Measurements from ENCODE around the gene CCL16.

The CCL16 gene

GRCh38 chr17:35936063-35936462 lies 45.2 kb downstream of the CCL16 start:
- no peak for DNase-seq (ENCODE audit: low spot score)

- DNase-seq (ENCODE audit: low spot score), result peak; percentile 52
These were observed 46.5 kb downstream of the CCL16 start for GRCh38 chr17:35934760-35935159.

- no peak for DNase-seq (ENCODE audit: low spot score)
These were observed 48.7 kb downstream of the CCL16 start for GRCh38 chr17:35932586-35932985.

GRCh38 chr17:35931794-35932425 lies 49.4 kb downstream of the CCL16 start:
- no peak for DNase-seq (ENCODE audit: low spot score)

- peak; percentile 91 for DNase-seq (ENCODE audit: low spot score)
These were observed 50.9 kb downstream of the CCL16 start, which contains the start of gene RDM1 for GRCh38 chr17:35930211-35931065. TSS of gene RDM1 (minus strand) at chr17:35930773. CDS start at chr17:35930727, 46 bp downstream.

DNA sequence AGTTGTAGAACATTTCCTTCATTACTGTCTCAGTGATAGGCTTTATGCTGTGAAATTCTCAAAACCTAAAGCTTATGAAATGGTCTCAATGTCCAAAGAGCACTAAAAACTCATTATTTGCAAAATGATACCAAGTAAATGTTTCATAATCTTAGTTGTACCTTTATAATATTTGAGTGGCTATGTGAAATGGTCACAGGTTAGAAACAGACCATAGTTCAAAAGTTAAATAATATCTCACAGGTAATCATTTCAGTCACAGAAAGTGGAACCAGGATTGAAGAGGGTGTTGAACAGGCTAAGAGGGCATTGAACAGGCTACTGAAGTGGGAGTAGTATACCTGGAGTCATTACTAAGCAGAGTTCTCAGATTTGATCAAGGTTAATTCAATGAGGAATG lies 53.6 kb downstream of the CCL16 start:
- DNase-seq (ENCODE audit: low spot score), result no peak

All from AG20443 (cell line).